Naive B cell (primary cell): ENCODE results near the gene MTTP. TPM values are rescaled to one million over a fixed set of nuclear protein-coding genes. Genes with fewer than 3 reads are reported as not detected.
A peak's percentile ranks its signal among the peaks of the same experiment; 100 is the strongest.

Source experiments
- ATAC-seq, 2 donors: fragments of 150-1000 bp; cut with Tn5 transposase; 2 replicates each; pipeline ENCODE4 v1.10.0; 2021; ENCODE audit warnings: low read depth in 2 of 2, mild to moderate bottlenecking in 2 of 2, moderate library complexity in 2 of 2
- DNase-seq: peaks from one replicate; pipeline ENCODE4 v3.0.0; 2022
- H3K27ac Mint-ChIP-seq, 6 donors: one replicate each; pipeline ENCODE4 v1.8.0; 2020 to 2022; ENCODE audit warnings: mild to moderate bottlenecking in 6 of 6, mixed read lengths in 6 of 6, moderate library complexity in 5 of 6, inconsistent platforms in 2 of 6
- H3K27me3 Mint-ChIP-seq, 3 donors: one replicate each; pipeline ENCODE4 v1.8.0; 2021 to 2022; ENCODE audit warnings: mixed read lengths in 3 of 3, mild to moderate bottlenecking in 1 of 3
- H3K36me3 Mint-ChIP-seq, 2 donors: one replicate each; pipeline ENCODE4 v1.8.0; 2020 to 2022; ENCODE audit warnings: mixed read lengths in 2 of 2, inconsistent platforms in 1 of 2, mild to moderate bottlenecking in 1 of 2
- H3K4me1 Mint-ChIP-seq, 3 donors: one replicate each; pipeline ENCODE4 v1.8.0; 2020 to 2022; ENCODE audit warnings: mixed read lengths in 3 of 3, inconsistent platforms in 1 of 3, mild to moderate bottlenecking in 1 of 3, moderate library complexity in 1 of 3
- H3K4me3 Mint-ChIP-seq, 8 donors: one replicate each; pipeline ENCODE4 v1.8.0; 2020 to 2022; ENCODE audit warnings: mild to moderate bottlenecking in 8 of 8, mixed read lengths in 8 of 8, moderate library complexity in 8 of 8, inconsistent platforms in 2 of 8
- H3K9me3 Mint-ChIP-seq, 7 donors: one replicate each; pipeline ENCODE4 v1.8.0; 2020 to 2022; ENCODE audit warnings: mixed read lengths in 7 of 7, mild to moderate bottlenecking in 5 of 7, inconsistent platforms in 2 of 7, moderate library complexity in 1 of 7
- polyA plus RNA-seq, 6 donors: library from polyadenylated mRNA; unstranded; fragments of 300-500 nt; fragmentation: Illumina TruSeq; gene quantifications; one replicate each; pipeline ENCODE4 v1.2.3, GENCODE V29; 2021; ENCODE audit warnings: low read depth in 6 of 6

MTTP gene
- polyA plus RNA-seq, 6 donors from 2014 or later = not detected

DNA sequence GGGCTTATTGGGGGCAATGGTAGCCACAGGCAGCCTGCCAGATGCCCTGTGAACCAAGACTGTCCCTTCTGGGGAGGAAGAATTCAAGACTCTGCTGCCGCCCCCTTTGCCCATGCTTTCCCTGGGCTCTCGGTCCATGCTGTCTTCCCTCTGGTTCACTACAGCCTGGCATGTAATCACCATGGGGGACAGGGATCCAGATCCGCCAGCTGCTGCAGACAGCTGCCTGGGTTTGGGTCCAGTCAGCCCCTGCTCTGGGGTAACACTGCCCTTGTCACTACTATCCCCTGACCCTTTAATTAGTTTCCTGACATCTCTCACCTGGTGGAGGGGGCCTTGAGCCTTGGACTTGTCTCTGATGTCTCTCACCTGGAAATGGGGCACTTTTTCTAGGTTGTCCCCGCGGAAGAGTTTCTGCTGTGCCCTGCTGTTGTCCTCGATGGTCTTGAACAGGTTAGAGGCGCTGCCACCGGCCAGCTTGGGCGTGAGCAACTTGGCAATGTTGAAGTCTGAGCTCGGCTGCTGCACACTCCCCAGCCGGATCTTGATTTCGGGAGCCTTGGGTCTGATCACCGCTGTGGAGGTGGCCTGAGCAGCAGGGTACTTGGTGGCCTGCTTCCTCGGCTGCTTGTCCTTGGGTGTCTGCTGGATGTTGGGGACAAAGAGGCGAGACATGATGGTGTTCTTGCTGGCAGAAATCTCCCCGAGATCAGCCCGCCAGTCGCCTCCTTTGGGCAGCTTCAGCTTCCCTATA is 76.6 kb downstream of the MTTP start:
- ATAC-seq (no peak), DNase-seq (no peak)
- Mint-ChIP-seq H3K9me3 (peaks cover 0 to 6% (median 0%) of the 10 kb centered on the region in 7 donors), H3K27me3 (peaks cover 0 to 10% (median 0%) of the 10 kb centered on the region in 3 donors), H3K4me3 (no peak overlapping the region), H3K4me1 (no peaks in the 10 kb centered on the region), H3K27ac (peak overlapping the region in 1 of 6 donors; percentile 37), H3K36me3 (no peaks in the 10 kb centered on the region)

- Mint-ChIP-seq H3K4me3 (no peak overlapping the region), H3K4me1 (no peaks in the 10 kb centered on the region), H3K36me3 (no peaks in the 10 kb centered on the region), H3K9me3 (peaks cover 0 to 6% (median 0%) of the 10 kb centered on the region in 7 donors), H3K27ac (peak overlapping the region in 1 of 6 donors; percentile 76), H3K27me3 (peaks cover 0 to 10% (median 0%) of the 10 kb centered on the region in 3 donors)
- DNase-seq (no peak), ATAC-seq (no peak)
These were observed 77.3 kb downstream of the MTTP start for GRCh38 chr4:99651811-99652485.

DNA sequence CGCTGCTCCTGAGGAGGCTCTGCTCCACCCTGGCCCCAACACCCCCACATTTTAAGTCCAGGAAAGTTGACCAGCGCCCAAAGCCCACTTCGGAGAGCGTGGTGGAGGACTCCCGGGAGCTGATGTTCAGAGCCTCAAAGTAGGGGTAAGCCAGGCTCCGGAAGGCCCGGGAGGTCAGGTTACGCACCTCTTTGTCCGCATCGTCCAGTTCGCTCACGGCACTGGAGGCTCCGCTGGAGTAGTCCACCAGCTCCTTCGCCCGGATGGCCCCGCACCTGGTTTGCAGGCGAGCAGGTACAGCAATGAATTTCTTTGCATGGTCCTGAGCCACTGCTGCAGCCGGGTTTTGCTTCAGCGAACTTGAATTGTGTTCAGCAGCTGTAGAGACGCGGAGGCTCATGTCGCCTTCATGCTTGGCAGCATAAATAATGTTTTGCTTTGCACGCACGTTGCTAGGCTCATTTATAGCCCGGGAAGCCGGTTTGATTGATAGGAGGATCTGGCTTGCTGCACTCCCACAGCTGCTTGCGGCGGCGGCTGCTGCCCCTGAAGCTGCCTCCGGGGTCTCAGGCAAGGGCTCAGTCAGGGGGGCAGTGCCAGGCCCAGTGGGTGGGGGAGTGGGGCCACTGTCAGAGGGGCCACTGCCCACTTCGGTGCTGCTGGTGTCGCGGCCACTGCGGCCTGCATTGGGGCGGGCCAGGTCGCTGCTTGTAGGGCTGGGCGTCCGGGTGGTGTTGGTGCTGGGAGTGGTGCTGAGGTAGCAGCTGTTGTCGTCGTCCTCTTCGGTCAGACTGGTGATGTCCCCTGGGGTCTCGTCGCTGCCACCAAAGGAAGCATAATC is 78.2 kb downstream of the MTTP start:
- H3K27me3 Mint-ChIP-seq = peaks cover 0 to 10% (median 0%) of the 10 kb centered on the region in 3 donors
- H3K4me3 Mint-ChIP-seq = no peak overlapping the region
- ATAC-seq (no peak), DNase-seq (no peak)
- no peak overlapping the region for H3K27ac Mint-ChIP-seq
- H3K36me3 Mint-ChIP-seq = no peaks in the 10 kb centered on the region
- H3K9me3 Mint-ChIP-seq = peaks cover 0 to 6% (median 0%) of the 10 kb centered on the region in 7 donors
- H3K4me1 Mint-ChIP-seq = no peaks in the 10 kb centered on the region

- no peak for ATAC-seq
- H3K4me1 Mint-ChIP-seq = no peaks in the 10 kb centered on the region
- no peak overlapping the region for H3K4me3 Mint-ChIP-seq
- peaks cover 0 to 5% (median 0%) of the 10 kb centered on the region in 3 donors for H3K27me3 Mint-ChIP-seq
- DNase-seq = no peak
- H3K9me3 Mint-ChIP-seq = peaks cover 0 to 6% (median 0%) of the 10 kb centered on the region in 7 donors
- H3K36me3 Mint-ChIP-seq = no peaks in the 10 kb centered on the region
- H3K27ac Mint-ChIP-seq = no peak overlapping the region
These were observed 79.3 kb downstream of the MTTP start for GRCh38 chr4:99653916-99654315.

GRCh38 chr4:99654361-99654761 is 79.7 kb downstream of the MTTP start:
- no peak for ATAC-seq
- Mint-ChIP-seq H3K27me3 (peaks cover 0 to 5% (median 0%) of the 10 kb centered on the region in 3 donors), H3K4me1 (no peaks in the 10 kb centered on the region), H3K4me3 (no peak overlapping the region), H3K27ac (no peak overlapping the region), H3K9me3 (peaks cover 0 to 6% (median 0%) of the 10 kb centered on the region in 7 donors), H3K36me3 (no peaks in the 10 kb centered on the region)
- DNase-seq = no peak

DNA sequence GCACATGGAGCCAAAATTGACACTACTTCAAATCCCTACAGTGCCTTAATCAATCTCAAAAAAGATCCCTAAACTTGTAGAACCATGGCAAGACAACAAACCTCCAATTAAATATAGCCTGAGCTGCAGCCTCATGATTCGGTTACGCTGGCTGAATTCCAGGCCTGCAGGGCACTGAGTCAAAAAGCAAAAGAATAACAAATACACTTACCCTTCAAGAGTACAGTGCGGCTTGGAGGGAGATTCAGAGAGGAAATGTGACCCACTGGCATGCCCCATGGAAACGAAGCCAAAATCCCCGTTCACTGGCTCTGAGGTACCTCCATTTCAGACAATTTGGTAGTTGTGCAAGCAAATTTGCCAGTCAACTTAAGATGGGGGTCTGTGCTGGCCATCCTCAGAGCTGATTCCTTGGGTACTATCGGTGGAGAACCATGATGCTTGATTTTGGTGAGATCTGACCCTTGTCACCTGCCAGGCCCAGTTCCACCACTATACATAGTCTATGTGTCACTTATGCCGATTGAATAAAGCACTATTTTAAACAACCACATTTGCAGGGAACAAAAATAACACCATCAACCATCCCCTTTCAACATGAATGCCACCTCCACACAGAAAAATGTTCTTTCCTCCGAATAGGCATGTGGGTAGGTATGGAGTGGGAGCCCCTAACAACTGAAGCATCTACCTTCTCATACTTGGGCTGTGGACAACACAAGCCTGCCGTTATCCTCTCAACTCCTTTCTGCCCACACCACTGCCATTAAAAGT is 80.9 kb downstream of the MTTP start:
- H3K27ac Mint-ChIP-seq = no peak overlapping the region
- H3K4me1 Mint-ChIP-seq = no peaks in the 10 kb centered on the region
- no peak for DNase-seq
- H3K9me3 Mint-ChIP-seq = peaks cover 0 to 6% (median 0%) of the 10 kb centered on the region in 7 donors
- H3K4me3 Mint-ChIP-seq = no peak overlapping the region
- H3K36me3 Mint-ChIP-seq = no peaks in the 10 kb centered on the region
- no peak for ATAC-seq
- peaks cover 0 to 5% (median 0%) of the 10 kb centered on the region in 3 donors for H3K27me3 Mint-ChIP-seq

- Mint-ChIP-seq H3K9me3 (peaks cover 0 to 6% (median 0%) of the 10 kb centered on the region in 7 donors), H3K27ac (no peak within 1 kb of the TSS), H3K4me1 (no peaks in the 10 kb centered on the region), H3K4me3 (no peak within 1 kb of the TSS), H3K36me3 (no peaks in the 10 kb centered on the region), H3K27me3 (peaks cover 7 to 11% (median 8%) of the 10 kb centered on the region in 3 donors)
- no peak for DNase-seq
- ATAC-seq = no peak
These were observed 83.2 kb downstream of the MTTP start, which contains the start of gene C4orf54 for GRCh38 chr4:99657798-99658197. Gene C4orf54 (minus strand): TSS chr4:99657828. CDS start chr4:99654648, 3,180 bp downstream.

DNA sequence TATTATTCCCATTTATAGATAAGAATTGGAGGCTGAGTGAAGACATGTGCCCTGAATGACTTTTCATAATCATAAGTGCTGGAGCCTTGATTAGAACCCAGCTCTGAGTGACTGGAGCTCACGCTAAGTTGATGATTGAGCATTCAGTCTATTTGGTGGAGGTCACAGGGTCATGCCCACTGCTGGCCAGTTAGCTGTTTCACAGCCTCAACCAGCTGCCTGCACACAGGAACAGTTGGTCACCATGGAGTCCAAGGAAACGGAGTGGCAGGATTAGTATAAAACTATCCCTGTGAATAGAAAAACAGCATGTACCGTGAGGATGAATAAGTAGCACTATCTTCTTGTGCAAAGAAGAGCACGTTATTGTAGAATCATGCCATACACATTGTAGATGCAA is 84.0 kb downstream of the MTTP start:
- H3K9me3 Mint-ChIP-seq = peaks cover 0 to 6% (median 0%) of the 10 kb centered on the region in 7 donors
- ATAC-seq (no peak), DNase-seq (no peak)
- no peak overlapping the region for H3K4me3 Mint-ChIP-seq
- H3K36me3 Mint-ChIP-seq = no peaks in the 10 kb centered on the region
- peaks cover 14 to 16% (median 16%) of the 10 kb centered on the region in 3 donors for H3K27me3 Mint-ChIP-seq
- no peaks in the 10 kb centered on the region for H3K4me1 Mint-ChIP-seq
- no peak overlapping the region for H3K27ac Mint-ChIP-seq

- DNase-seq (no peak), ATAC-seq (no peak)
- Mint-ChIP-seq H3K9me3 (no peaks in the 10 kb centered on the region), H3K4me3 (no peak overlapping the region), H3K27ac (no peak overlapping the region), H3K36me3 (no peaks in the 10 kb centered on the region), H3K4me1 (no peaks in the 10 kb centered on the region), H3K27me3 (peaks cover 9 to 24% (median 21%) of the 10 kb centered on the region in 3 donors)
These were observed 87.3 kb downstream of the MTTP start for GRCh38 chr4:99661907-99662306.

- Mint-ChIP-seq H3K4me1 (no peaks in the 10 kb centered on the region), H3K36me3 (no peaks in the 10 kb centered on the region), H3K27ac (no peak overlapping the region), H3K4me3 (no peak overlapping the region), H3K27me3 (peaks cover 14 to 24% (median 21%) of the 10 kb centered on the region in 3 donors), H3K9me3 (no peaks in the 10 kb centered on the region)
- no peak for ATAC-seq
- DNase-seq = no peak
These were observed 90.1 kb downstream of the MTTP start for GRCh38 chr4:99664716-99665115.

DNA sequence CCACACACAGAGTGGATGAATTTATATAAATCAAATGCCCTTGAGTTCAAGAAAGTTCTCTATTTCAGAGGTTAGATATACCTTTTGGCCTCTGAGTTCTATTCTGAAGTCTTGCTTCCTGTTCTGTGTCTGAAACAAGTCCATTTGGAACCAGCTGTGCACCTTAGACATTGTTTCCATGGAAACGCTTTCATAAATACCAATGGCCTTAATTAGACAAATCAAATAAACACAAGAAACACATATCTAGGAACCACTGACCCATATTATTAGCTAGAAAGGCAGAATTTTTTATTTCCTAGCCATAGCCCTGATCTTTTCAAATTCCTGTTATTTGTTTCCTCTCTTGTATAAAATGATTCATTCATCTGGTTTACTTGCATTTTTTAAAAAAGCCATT is 91.4 kb downstream of the MTTP start:
- peaks cover 14 to 33% (median 29%) of the 10 kb centered on the region in 3 donors for H3K27me3 Mint-ChIP-seq
- no peaks in the 10 kb centered on the region for H3K4me1 Mint-ChIP-seq
- no peak overlapping the region for H3K27ac Mint-ChIP-seq
- DNase-seq = no peak
- H3K9me3 Mint-ChIP-seq = peaks cover 0 to 11% (median 4%) of the 10 kb centered on the region in 7 donors
- no peaks in the 10 kb centered on the region for H3K36me3 Mint-ChIP-seq
- no peak overlapping the region for H3K4me3 Mint-ChIP-seq
- no peak for ATAC-seq

- Mint-ChIP-seq H3K9me3 (peaks cover 13 to 33% (median 19%) of the 10 kb centered on the region in 7 donors), H3K36me3 (peaks cover 7 to 18% of the 10 kb centered on the region in 2 donors), H3K27me3 (peaks cover 5 to 25% (median 15%) of the 10 kb centered on the region in 3 donors), H3K4me3 (no peak overlapping the region), H3K27ac (no peak overlapping the region), H3K4me1 (no peaks in the 10 kb centered on the region)
- ATAC-seq (no peak), DNase-seq (no peak)
These were observed 93.8 kb downstream of the MTTP start for GRCh38 chr4:99668472-99668871.
